A549 (cell line): ENCODE measurements around the gene TP73. TPM values are rescaled to one million over a fixed set of nuclear protein-coding genes. Genes with fewer than 3 reads are reported as not detected.

ENCODE experiments used
- ATAC-seq, 2 experiments: fragments of 200-7000 bp in 1 of 2; fragments of >200 bp in 1 of 2; cut with Nextera tagmentation in 1 of 2; cut with Tn5 transposase in 1 of 2; 3 replicates each; pipeline versions ENCODE4 v1.8.0 to v1.9.1; 2018 to 2020; ENCODE audit warnings: mild to moderate bottlenecking in 1 of 2, moderate library complexity in 1 of 2
- CTCF ChIA-PET: fragments of 300-600 bp; sonication (Branson Sonifier 250); formaldehyde crosslinking; extraction: SDS; loops from one replicate; lab custom pipeline; 2021; ENCODE audit warnings: antibody characterized with exemption, inconsistent platforms; lab: Yijun Ruan, JAX
- POLR2A ChIA-PET: fragments of 350-600 bp; formaldehyde crosslinking; extraction: SDS; loops from one replicate; lab custom pipeline; 2021; ENCODE audit warnings: antibody characterized with exemption, inconsistent platforms; lab: Yijun Ruan, JAX
- DNase-seq, 2 experiments: peaks; one replicate each; pipeline versions ENCODE4 v3.0.0 to v3.0.0-alpha.2; 2011 to 2016; ENCODE audit warnings: low read depth in 1 of 2, low spot score in 1 of 2
- FAIRE-seq: peaks from 2 replicates; lab custom pipeline; 2011; peaks lifted over from hg19 to GRCh38; lab: Jason Lieb, UNC
- H3K27ac ChIP-seq, 2 experiments: fragments of >200 bp; sonication (Bioruptor Twin); formaldehyde crosslinking; 3 replicates each; pipeline ENCODE4 v1.5.1; 2016 to 2017
- H3K4me1 ChIP-seq: fragments of >200 bp; sonication (Bioruptor Twin); formaldehyde crosslinking; 3 replicates; pipeline ENCODE4 v1.6.1; 2016
- H3K4me2 ChIP-seq: fragments of >200 bp; sonication (Bioruptor Twin); formaldehyde crosslinking; 3 replicates; pipeline ENCODE4 v1.6.1; 2016
- H3K4me3 ChIP-seq: fragments of >200 bp; sonication (Bioruptor Twin); formaldehyde crosslinking; 3 replicates; pipeline ENCODE4 v1.5.1; 2016
- H3K9me3 ChIP-seq: fragments of >200 bp; sonication (Bioruptor Twin); formaldehyde crosslinking; 3 replicates; pipeline ENCODE4 v1.6.1; 2016
- BHLHE40 ChIP-seq: IDR thresholded peaks from 2 replicates; pipeline ENCODE4 v1.6.1; 2012; ENCODE audit warnings: low read depth, low read length, inconsistent platforms
- CBX8 ChIP-seq: fragments of 200-600 bp; sonication (generic); IDR thresholded peaks from 2 replicates; pipeline ENCODE4 v1.6.1; 2016
- EHMT2 ChIP-seq: fragments of 200-600 bp; sonication (generic); IDR thresholded peaks from 2 replicates; pipeline ENCODE4 v1.6.1; 2016; ENCODE audit warnings: antibody characterized with exemption, low read depth, mild to moderate bottlenecking, moderate library complexity
- ESRRA ChIP-seq: fragments of 150-350 bp; IDR thresholded peaks from 2 replicates; pipeline ENCODE4 v1.6.1; 2014; ENCODE audit warnings: mild to moderate bottlenecking, low read length, borderline replicate concordance
- FOSL2 ChIP-seq, 2 experiments: fragments of 450-650 bp in 1 of 2; fragments of >200 bp in 1 of 2; sonication (Bioruptor Twin) in 1 of 2; formaldehyde crosslinking; IDR thresholded peaks; 2 replicates each; pipeline versions ENCODE4 v1.5.0 to v1.6.1; 2016 to 2020; ENCODE audit warnings: mild to moderate bottlenecking in 1 of 2, moderate library complexity in 1 of 2
- HDAC2 ChIP-seq: fragments of 200-600 bp; sonication (generic); IDR thresholded peaks from 2 replicates; pipeline ENCODE4 v1.6.1; 2016
- HEYL ChIP-seq: fragments of 250-450 bp; sonication (Bioruptor Pico); IDR thresholded peaks from 2 replicates; pipeline ENCODE4 v1.8.0; 2021; ENCODE audit warnings: mild to moderate bottlenecking, moderate library complexity
- HMGXB4 ChIP-seq: fragments of 250-450 bp; sonication (Bioruptor Pico); IDR thresholded peaks from 2 replicates; pipeline ENCODE4 v1.5.0; 2021; ENCODE audit warnings: mild to moderate bottlenecking, moderate library complexity, borderline replicate concordance
- JUN ChIP-seq, 2 experiments: fragments of >200 bp; sonication (Bioruptor Twin); formaldehyde crosslinking; IDR thresholded peaks; 2 replicates in 1 of 2; 3 replicates in 1 of 2; pipeline ENCODE4 v1.6.1; 2016 to 2017
- KDM5A ChIP-seq: fragments of 200-600 bp; sonication (generic); IDR thresholded peaks from 2 replicates; pipeline ENCODE4 v1.6.1; 2016; ENCODE audit warnings: antibody characterized with exemption, mild to moderate bottlenecking
- MAFK ChIP-seq: fragments of 450-650 bp; IDR thresholded peaks from 2 replicates; pipeline ENCODE4 v1.6.1; 2014; ENCODE audit not compliant: partially characterized antibody
- MAX ChIP-seq: IDR thresholded peaks from 2 replicates; pipeline ENCODE4 v1.6.1; 2012
- NFE2L2 ChIP-seq: fragments of 150-350 bp; conservative IDR thresholded peaks from 2 replicates; pipeline ENCODE4 v1.6.1; 2014; ENCODE audit warnings: low read length
- NPAS2 ChIP-seq: fragments of 250-450 bp; sonication (Bioruptor Pico); IDR thresholded peaks from 2 replicates; pipeline ENCODE4 v1.8.0; 2022; ENCODE audit warnings: mild to moderate bottlenecking, moderate library complexity, borderline replicate concordance
- PHF8 ChIP-seq: fragments of 200-600 bp; sonication (generic); IDR thresholded peaks from 2 replicates; pipeline ENCODE4 v1.6.1; 2016; ENCODE audit warnings: low read depth, mild to moderate bottlenecking, antibody characterized with exemption, moderate library complexity, borderline replicate concordance
- RAD21 ChIP-seq, 2 experiments: fragments of >200 bp in 1 of 2; sonication (Bioruptor Twin) in 1 of 2; formaldehyde crosslinking in 1 of 2; IDR thresholded peaks in 1 of 2; conservative IDR thresholded peaks in 1 of 2; 2 replicates in 1 of 2; 3 replicates in 1 of 2; pipeline ENCODE4 v1.6.1; 2012 to 2018; ENCODE audit warnings: inconsistent platforms in 1 of 2
- RARB ChIP-seq: fragments of 250-450 bp; sonication (Bioruptor Pico); IDR thresholded peaks from 2 replicates; pipeline ENCODE4 v1.8.0; 2021; ENCODE audit warnings: mild to moderate bottlenecking, moderate library complexity
- RFX5 ChIP-seq: fragments of 450-650 bp; IDR thresholded peaks from 2 replicates; pipeline ENCODE4 v1.7.1; 2014; ENCODE audit warnings: antibody characterized with exemption, mild to moderate bottlenecking, moderate library complexity
- RNF2 ChIP-seq: fragments of 200-600 bp; sonication (generic); IDR thresholded peaks from 2 replicates; pipeline ENCODE4 v1.6.1; 2016; ENCODE audit warnings: low read depth, mild to moderate bottlenecking, antibody characterized with exemption, moderate library complexity, borderline replicate concordance
- TFCP2L1 ChIP-seq: fragments of 250-450 bp; sonication (Bioruptor Pico); IDR thresholded peaks from 2 replicates; pipeline ENCODE4 v1.5.0; 2021; ENCODE audit warnings: mild to moderate bottlenecking
- USF2 ChIP-seq: fragments of 450-650 bp; IDR thresholded peaks from 2 replicates; pipeline ENCODE4 v1.6.1; 2014; ENCODE audit warnings: antibody characterized with exemption
- ZNF302 ChIP-seq: fragments of 250-450 bp; sonication (Bioruptor Pico); IDR thresholded peaks from 2 replicates; pipeline ENCODE4 v1.9.0; 2021; ENCODE audit warnings: inconsistent platforms, mild to moderate bottlenecking, moderate library complexity
- WGBS: methylation state at CpG from one replicate; pipeline ENCODE4 v1.1.6; 2017; ENCODE audit errors: missing lambda C conversion rate; 5-methylcytosine and 5-hydroxymethylcytosine counted together
- polyA plus RNA-seq, 4 experiments: library from polyadenylated mRNA; depleted of rRNA in 3 of 4; stranded (reverse); fragments of >200 nt; fragmentation: RNase III in 1 of 4; extraction: RNeasy Plus Mini Kit Qiagen cat#74134 plus additional on column Dnase treatment in 1 of 4; gene quantifications; 2 replicates in 3 of 4; 3 replicates in 1 of 4; pipeline ENCODE4 v1.2.3, GENCODE V29; 2011 to 2017

The TP73 gene
- polyA plus RNA-seq, 2 of the 4 experiments (the other 2 are of a cell fraction): 0.01 to 0.25 TPM

- POLR2A ChIA-PET: no interaction called here
- ATAC-seq: no peak
- 71% methylated on average over 27 of the region's 29 CpGs for WGBS
These were observed 46.5 kb downstream of the TP73 start for GRCh38 chr1:3698660-3699408.

GRCh38 chr1:3699596-3699995 is 47.3 kb downstream of the TP73 start:
- no peak overlapping the region for H3K4me2 ChIP-seq
- DNase-seq (no peak), ATAC-seq (no peak), FAIRE-seq (no peak)
- no peaks in the 10 kb centered on the region for H3K9me3 ChIP-seq
- 52% methylated on average over 17 of the region's 18 CpGs for WGBS
- TF ChIP-seq ZNF302 (no peak), KDM5A (no peak), MAX (no peak), HDAC2 (no peak), CBX8 (no peak), FOSL2 (IDR thresholded peaks at IDR 0.05) (no peak), FOSL2 (CRISPR knock-in tag; IDR thresholded peaks at IDR 0.05) (no peak), HEYL (CRISPR knock-in tag) (no peak), RNF2 (no peak), ESRRA (no peak), PHF8 (no peak), HMGXB4 (no peak)
- H3K4me3 ChIP-seq: no peak overlapping the region
- CTCF ChIA-PET: interaction anchor here (1.0 to 1.7 kb wide), 2 partner anchors 25 to 246 kb away, joined by 3 to 10 read pairs; no protein-coding TSS in a partner anchor
- H3K27ac ChIP-seq: no peak overlapping the region
- POLR2A ChIA-PET: no interaction called here
- no peaks in the 10 kb centered on the region; the same call in 2 of the 3 replicates for H3K4me1 ChIP-seq

More at GRCh38 chr1:3698660-3699408, 46.5 kb downstream of the TP73 start:
- Histone ChIP-seq H3K4me1 (no peaks in the 10 kb centered on the region; the same call in 2 of the 3 replicates), H3K4me2 (no peak overlapping the region), H3K9me3 (no peaks in the 10 kb centered on the region), H3K27ac (no peak overlapping the region), H3K4me3 (no peak overlapping the region)
- TF ChIP-seq JUN (IDR thresholded peaks at IDR 0.05) (no peak), RFX5 (no peak), MAFK (no peak), NPAS2 (CRISPR knock-in tag) (no peak), TFCP2L1 (CRISPR knock-in tag) (no peak), HMGXB4 (no peak), ESRRA (no peak), HEYL (CRISPR knock-in tag) (no peak), RAD21 (conservative IDR thresholded peaks at IDR 0.05 in 1 of 2, IDR thresholded peaks at IDR 0.05 in 1 of 2) (no peak), EHMT2 (no peak), USF2 (no peak), NFE2L2 (no peak), BHLHE40 (no peak), RARB (CRISPR knock-in tag) (no peak)
- CTCF ChIA-PET: interaction anchor here (1.0 to 1.7 kb wide), 2 partner anchors 26 to 245 kb away, joined by 3 to 10 read pairs; no protein-coding TSS in a partner anchor
- no peak for DNase-seq
- FAIRE-seq: no peak
